K562 (cell line): Measurements from ENCODE around the gene ITGA3. TPM values are rescaled to one million over a fixed set of nuclear protein-coding genes. Genes with fewer than 3 reads are reported as not detected.

Experiments used
- ATF7 ChIP-seq: fragments of 450-650 bp; IDR thresholded peaks from 2 replicates; pipeline ENCODE4 v1.7.1; 2014; ENCODE audit warnings: mild to moderate bottlenecking, moderate library complexity
- EP400 ChIP-seq: fragments of 450-650 bp; IDR thresholded peaks from 2 replicates; pipeline ENCODE4 v1.6.1; 2017; ENCODE audit warnings: antibody characterized with exemption, mild to moderate bottlenecking, moderate library complexity
- ETS2 ChIP-seq: IDR thresholded peaks from 2 replicates; pipeline ENCODE4 v1.6.1; 2016; ENCODE audit warnings: borderline replicate concordance, missing genetic modification characterization, mild to moderate bottlenecking, moderate library complexity, missing compliant biosample characterization; ENCODE audit not compliant: poor library complexity, severe bottlenecking
- FIP1L1 ChIP-seq: fragments of 200-400 bp; formaldehyde crosslinking; IDR thresholded peaks from 2 replicates; pipeline ENCODE4 v1.6.1; 2018; ENCODE audit warnings: mild to moderate bottlenecking, low read depth, low read length; ENCODE audit not compliant: poor library complexity, severe bottlenecking
- HSF4 ChIP-seq: fragments of 250-450 bp; sonication (Bioruptor Pico); IDR thresholded peaks from 2 replicates; pipeline ENCODE4 v2.1.2; 2022; ENCODE audit warnings: mild to moderate bottlenecking, moderate library complexity, borderline replicate concordance
- KHSRP ChIP-seq: fragments of 450-650 bp; IDR thresholded peaks from 2 replicates; pipeline ENCODE4 v1.6.1; 2017
- NCOA1 ChIP-seq: fragments of 450-650 bp; IDR thresholded peaks from 2 replicates; pipeline ENCODE4 v1.6.1; 2016; ENCODE audit warnings: low read depth
- NFE2 ChIP-seq: IDR thresholded peaks from 2 replicates; pipeline ENCODE4 v1.6.1; 2014; ENCODE audit warnings: antibody characterized with exemption, low read depth
- PHF8 ChIP-seq: fragments of 200-600 bp; sonication (generic); IDR thresholded peaks from 2 replicates; pipeline ENCODE4 v1.6.1; 2012; ENCODE audit warnings: mixed run types, mild to moderate bottlenecking, inconsistent platforms, low read length, moderate library complexity, borderline replicate concordance
- PYGO2 ChIP-seq: fragments of 450-650 bp; IDR thresholded peaks from 2 replicates; pipeline ENCODE4 v1.6.1; 2016; ENCODE audit warnings: mild to moderate bottlenecking, missing genetic modification characterization, moderate library complexity, missing compliant biosample characterization
- SMC3 ChIP-seq: conservative IDR thresholded peaks from 2 replicates; pipeline ENCODE4 v1.6.1; 2011; ENCODE audit warnings: low read depth, low read length, improper control_type of control experiment; ENCODE audit not compliant: insufficient read depth
- ZNF232 ChIP-seq: sonication (generic); formaldehyde crosslinking; IDR thresholded peaks from 2 replicates; pipeline ENCODE4 v1.8.0; 2022; ENCODE audit warnings: mild to moderate bottlenecking, missing genetic modification reagents
- ZNF274 ChIP-seq: IDR thresholded peaks from 2 replicates; pipeline ENCODE4 v1.6.1; 2011; ENCODE audit warnings: low read depth, mild to moderate bottlenecking, low read length, moderate library complexity, borderline replicate concordance
- ZNF384 ChIP-seq: IDR thresholded peaks from 2 replicates; pipeline ENCODE4 v1.6.1; 2012; ENCODE audit warnings: low read depth, low read length, improper control_type of control experiment
- ZNF77 ChIP-seq: fragments of 250-450 bp; sonication (Bioruptor Pico); IDR thresholded peaks from 2 replicates; pipeline ENCODE4 v1.5.0; 2020
- polyA plus RNA-seq, 8 experiments: library from polyadenylated mRNA; depleted of rRNA in 4 of 8; stranded (reverse) in 5 of 8; unstranded in 3 of 8; fragments of >200 nt; fragmentation: Nextera tagmentation in 2 of 8; fragmentation: Illumina TruSeq in 1 of 8; extraction: Ambion mirVana in 2 of 8; extraction: Trizol in 1 of 8; gene quantifications; 2 replicates each; pipeline versions ENCODE4 v1.2.1 to v1.2.3, GENCODE V29; 2011 to 2014; ENCODE audit warnings: inconsistent platforms in 1 of 8, missing spikeins in 1 of 8
- total RNA-seq, 7 experiments: library from RNA; depleted of rRNA in 6 of 7; stranded (reverse); fragments of >200 nt in 6 of 7; fragmentation: Illumina TruSeq in 2 of 7; extraction: Trizol in 2 of 7; gene quantifications; 2 replicates each; pipeline versions ENCODE4 v1.2.1 to v1.2.3, GENCODE V29; 2011 to 2021; ENCODE audit warnings: low replicate concordance in 1 of 7
- TF ChIP-seq, protein P1 (sequence below): conservative IDR thresholded peaks from 2 replicates; pipeline ENCODE4 v1.6.1; 2011; ENCODE audit warnings: low read depth, mild to moderate bottlenecking, low read length; ENCODE audit not compliant: control insufficient read depth
- TF ChIP-seq, protein P2 (sequence below): fragments of 450-650 bp; IDR thresholded peaks from 2 replicates; pipeline ENCODE4 v1.6.1; 2017; ENCODE audit warnings: antibody characterized with exemption, mild to moderate bottlenecking
- TF ChIP-seq, protein P3 (sequence below): fragments of 250-450 bp; sonication (Bioruptor Pico); IDR thresholded peaks from 2 replicates; pipeline ENCODE4 v1.8.0; 2022; ENCODE audit warnings: inconsistent platforms, mild to moderate bottlenecking, moderate library complexity, borderline replicate concordance
- TF ChIP-seq, protein P4 (sequence below): fragments of 450-650 bp; IDR thresholded peaks from 2 replicates; pipeline ENCODE4 v1.6.1; 2016; ENCODE audit warnings: missing biosample characterization, missing genetic modification characterization
- TF ChIP-seq, protein P5 (sequence below): fragments of 250-450 bp; sonication (Bioruptor Pico); IDR thresholded peaks from 2 replicates; pipeline ENCODE4 v1.4.0; 2020

The ITGA3 gene
- total and polyA plus RNA-seq, 9 of the 15 experiments (the other 6 are each of a cell fraction or from before 2014, with no cell fraction given) = 0.03 to 0.75 (median 0.14) TPM; not detected in 2

DNA sequence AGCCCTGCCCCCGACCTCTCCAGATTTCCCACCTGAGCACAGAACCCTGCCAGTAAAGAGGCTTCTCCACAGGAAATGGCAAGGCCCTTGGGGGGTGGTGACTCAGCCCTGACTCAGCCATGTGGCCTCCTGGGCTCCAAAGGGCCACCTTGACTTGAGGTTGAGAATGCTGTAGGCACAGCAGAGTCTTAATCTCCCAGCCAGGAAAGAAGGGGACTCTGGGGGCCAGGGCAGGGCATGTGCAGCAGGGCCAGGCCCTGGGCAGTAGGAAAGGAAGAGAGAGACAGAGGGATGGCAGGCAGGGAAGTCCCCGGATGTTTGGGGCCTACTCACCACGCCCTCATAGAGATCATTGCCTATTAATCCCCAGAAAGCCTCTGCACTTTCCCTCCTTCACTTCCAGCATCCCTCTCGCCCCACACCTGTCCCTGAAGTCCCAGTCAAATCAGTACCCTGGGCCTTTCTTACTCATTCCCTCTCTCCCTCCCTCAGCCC is 4.8 kb upstream of the ITGA3 start (continued):
- TF ChIP-seq EP400 = no peak
- no peak for TF ChIP-seq PHF8
- no peak for TF ChIP-seq ZNF232 (CRISPR knock-in tag)
- TF ChIP-seq HSF4 = no peak
- TF ChIP-seq ZNF77 = no peak
- TF ChIP-seq SMC3 = no peak
- TF ChIP-seq, protein P1, sequence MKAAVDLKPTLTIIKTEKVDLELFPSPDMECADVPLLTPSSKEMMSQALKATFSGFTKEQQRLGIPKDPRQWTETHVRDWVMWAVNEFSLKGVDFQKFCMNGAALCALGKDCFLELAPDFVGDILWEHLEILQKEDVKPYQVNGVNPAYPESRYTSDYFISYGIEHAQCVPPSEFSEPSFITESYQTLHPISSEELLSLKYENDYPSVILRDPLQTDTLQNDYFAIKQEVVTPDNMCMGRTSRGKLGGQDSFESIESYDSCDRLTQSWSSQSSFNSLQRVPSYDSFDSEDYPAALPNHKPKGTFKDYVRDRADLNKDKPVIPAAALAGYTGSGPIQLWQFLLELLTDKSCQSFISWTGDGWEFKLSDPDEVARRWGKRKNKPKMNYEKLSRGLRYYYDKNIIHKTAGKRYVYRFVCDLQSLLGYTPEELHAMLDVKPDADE = no peak; the same call in 1 of the 2 replicates
- no peak for TF ChIP-seq ATF7
- TF ChIP-seq, protein P2, sequence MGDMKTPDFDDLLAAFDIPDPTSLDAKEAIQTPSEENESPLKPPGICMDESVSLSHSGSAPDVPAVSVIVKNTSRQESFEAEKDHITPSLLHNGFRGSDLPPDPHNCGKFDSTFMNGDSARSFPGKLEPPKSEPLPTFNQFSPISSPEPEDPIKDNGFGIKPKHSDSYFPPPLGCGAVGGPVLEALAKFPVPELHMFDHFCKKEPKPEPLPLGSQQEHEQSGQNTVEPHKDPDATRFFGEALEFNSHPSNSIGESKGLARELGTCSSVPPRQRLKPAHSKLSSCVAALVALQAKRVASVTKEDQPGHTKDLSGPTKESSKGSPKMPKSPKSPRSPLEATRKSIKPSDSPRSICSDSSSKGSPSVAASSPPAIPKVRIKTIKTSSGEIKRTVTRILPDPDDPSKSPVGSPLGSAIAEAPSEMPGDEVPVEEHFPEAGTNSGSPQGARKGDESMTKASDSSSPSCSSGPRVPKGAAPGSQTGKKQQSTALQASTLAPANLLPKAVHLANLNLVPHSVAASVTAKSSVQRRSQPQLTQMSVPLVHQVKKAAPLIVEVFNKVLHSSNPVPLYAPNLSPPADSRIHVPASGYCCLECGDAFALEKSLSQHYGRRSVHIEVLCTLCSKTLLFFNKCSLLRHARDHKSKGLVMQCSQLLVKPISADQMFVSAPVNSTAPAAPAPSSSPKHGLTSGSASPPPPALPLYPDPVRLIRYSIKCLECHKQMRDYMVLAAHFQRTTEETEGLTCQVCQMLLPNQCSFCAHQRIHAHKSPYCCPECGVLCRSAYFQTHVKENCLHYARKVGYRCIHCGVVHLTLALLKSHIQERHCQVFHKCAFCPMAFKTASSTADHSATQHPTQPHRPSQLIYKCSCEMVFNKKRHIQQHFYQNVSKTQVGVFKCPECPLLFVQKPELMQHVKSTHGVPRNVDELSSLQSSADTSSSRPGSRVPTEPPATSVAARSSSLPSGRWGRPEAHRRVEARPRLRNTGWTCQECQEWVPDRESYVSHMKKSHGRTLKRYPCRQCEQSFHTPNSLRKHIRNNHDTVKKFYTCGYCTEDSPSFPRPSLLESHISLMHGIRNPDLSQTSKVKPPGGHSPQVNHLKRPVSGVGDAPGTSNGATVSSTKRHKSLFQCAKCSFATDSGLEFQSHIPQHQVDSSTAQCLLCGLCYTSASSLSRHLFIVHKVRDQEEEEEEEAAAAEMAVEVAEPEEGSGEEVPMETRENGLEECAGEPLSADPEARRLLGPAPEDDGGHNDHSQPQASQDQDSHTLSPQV = peak; percentile 56
- TF ChIP-seq ZNF274 = no peak
- TF ChIP-seq, protein P3, sequence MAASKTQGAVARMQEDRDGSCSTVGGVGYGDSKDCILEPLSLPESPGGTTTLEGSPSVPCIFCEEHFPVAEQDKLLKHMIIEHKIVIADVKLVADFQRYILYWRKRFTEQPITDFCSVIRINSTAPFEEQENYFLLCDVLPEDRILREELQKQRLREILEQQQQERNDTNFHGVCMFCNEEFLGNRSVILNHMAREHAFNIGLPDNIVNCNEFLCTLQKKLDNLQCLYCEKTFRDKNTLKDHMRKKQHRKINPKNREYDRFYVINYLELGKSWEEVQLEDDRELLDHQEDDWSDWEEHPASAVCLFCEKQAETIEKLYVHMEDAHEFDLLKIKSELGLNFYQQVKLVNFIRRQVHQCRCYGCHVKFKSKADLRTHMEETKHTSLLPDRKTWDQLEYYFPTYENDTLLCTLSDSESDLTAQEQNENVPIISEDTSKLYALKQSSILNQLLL (CRISPR knock-in tag) = no peak
- no peak for TF ChIP-seq KHSRP
- TF ChIP-seq, protein P4, sequence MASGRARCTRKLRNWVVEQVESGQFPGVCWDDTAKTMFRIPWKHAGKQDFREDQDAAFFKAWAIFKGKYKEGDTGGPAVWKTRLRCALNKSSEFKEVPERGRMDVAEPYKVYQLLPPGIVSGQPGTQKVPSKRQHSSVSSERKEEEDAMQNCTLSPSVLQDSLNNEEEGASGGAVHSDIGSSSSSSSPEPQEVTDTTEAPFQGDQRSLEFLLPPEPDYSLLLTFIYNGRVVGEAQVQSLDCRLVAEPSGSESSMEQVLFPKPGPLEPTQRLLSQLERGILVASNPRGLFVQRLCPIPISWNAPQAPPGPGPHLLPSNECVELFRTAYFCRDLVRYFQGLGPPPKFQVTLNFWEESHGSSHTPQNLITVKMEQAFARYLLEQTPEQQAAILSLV = no peak
- TF ChIP-seq FIP1L1 = no peak
- TF ChIP-seq NFE2 = peak; percentile 66; the same call in 1 of the 2 replicates
- TF ChIP-seq ZNF384 = no peak
- no peak for TF ChIP-seq NCOA1
- TF ChIP-seq, protein P5, sequence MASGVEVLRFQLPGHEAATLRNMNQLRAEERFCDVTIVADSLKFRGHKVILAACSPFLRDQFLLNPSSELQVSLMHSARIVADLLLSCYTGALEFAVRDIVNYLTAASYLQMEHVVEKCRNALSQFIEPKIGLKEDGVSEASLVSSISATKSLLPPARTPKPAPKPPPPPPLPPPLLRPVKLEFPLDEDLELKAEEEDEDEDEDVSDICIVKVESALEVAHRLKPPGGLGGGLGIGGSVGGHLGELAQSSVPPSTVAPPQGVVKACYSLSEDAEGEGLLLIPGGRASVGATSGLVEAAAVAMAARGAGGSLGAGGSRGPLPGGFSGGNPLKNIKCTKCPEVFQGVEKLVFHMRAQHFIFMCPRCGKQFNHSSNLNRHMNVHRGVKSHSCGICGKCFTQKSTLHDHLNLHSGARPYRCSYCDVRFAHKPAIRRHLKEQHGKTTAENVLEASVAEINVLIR = no peak
- TF ChIP-seq ETS2 (tag) = no peak
- TF ChIP-seq PYGO2 (tag) = no peak
